ENCODE data around the gene TYW5.

TYW5 gene

GRCh38 chr2:199972088-199972626 is 16.9 kb upstream of the TYW5 start:
- no peak for DNase-seq

GRCh38 chr2:199968126-199968525 is 12.8 kb upstream of the TYW5 start:
- DNase-seq: no peak

DNA sequence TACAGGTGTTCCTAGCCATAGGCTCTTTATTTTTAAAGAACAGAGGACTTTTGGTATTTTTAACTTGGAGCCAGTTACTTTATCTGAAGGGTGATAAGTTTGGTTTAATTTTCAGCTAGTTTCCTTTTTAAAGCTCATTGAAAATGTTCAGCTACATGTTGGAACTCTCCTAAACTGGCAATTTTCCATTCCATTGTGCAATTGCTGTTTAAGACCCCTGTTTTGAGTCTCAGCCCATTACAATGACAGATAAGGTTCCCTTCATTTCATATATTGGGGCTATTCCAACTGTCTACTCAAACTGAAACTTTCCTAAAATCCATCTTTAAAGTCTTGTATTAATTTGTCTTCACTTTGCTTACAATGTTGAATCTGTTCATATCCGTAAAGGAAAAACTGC is 11.7 kb upstream of the TYW5 start:
- DNase-seq: no peak

DNA sequence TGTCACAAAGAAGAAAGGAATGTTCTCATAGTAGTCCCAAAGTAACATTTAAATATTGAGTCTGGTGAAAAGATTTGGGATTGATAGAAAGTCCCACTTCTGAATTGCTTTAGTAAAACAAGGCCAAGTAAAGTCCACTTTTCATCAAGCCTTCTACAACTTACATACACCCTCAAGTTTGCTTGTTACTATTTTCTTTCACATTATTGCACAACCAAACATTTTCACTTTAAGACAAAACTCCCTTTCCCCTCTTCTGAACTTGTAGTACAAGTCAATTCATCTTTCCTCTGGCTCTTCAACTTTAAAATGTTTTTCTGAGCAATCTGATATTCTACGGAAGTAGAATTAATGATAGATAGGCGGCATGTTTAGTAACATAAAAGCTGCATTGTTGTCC is 11.1 kb upstream of the TYW5 start:
- no peak for DNase-seq

DNA sequence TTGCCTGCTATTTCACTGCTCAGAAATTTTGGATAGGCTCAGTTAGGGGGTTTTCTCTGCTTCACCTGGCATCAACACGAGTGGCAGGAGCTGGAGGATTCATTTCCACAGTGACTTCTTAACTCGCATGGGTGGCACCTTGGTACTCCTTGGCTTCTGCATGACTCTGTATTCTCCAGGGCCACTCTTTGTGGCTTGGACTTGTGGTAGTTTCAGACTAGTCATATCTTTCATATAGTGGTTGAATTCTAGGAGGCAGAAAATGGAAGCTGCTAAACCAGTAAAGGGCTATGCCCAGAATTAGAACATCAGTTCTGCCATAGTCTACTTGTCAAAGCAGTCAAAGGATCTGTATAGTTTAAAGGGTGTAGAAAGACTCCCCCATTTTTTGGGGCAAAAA is 6.9 kb upstream of the TYW5 start:
- no peak for DNase-seq

- no peak for DNase-seq
These were observed 2.7 kb upstream of the TYW5 start for GRCh38 chr2:199958014-199958413.

DNA sequence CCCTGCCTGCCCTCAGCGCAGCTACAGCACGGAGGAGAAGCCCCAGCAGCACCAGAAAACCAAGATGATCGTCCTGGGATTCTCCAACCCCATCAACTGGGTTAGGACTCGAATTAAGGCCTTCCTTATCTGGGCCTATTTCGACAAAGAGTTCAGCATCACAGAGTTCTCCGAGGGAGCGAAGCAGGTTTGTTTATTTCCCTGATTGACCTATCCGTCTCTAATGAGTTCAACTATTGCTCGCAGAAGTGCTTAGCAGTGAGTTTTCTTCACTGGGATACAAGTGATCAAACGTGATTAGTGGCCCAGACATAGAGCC is 730 bp upstream of the TYW5 start:
- DNase-seq: no peak

GRCh38 chr2:199955007-199955338 is 318 bp downstream of the TYW5 start:
- DNase-seq: peak; percentile 66

- no peak for DNase-seq
These were observed 4.3 kb downstream of the TYW5 start for GRCh38 chr2:199951023-199951422.

DNA sequence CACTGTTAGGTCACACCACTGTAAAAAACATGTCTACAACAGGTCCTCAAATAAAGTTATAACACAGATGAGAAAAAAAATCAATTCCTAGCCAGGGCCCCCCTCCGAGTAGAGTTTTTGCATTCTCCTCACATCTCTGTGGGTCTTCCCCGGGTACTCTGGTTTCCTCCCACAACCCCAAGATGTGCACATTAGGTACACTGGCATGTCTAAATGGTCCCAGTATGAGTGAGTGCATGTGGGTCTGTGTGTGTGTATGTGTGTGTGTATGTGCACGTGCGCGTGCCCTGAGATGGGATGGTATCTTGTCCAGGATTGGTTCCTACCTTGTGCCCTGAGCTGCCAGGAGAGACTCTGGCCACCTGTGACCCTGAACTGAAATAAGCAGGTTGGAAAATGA is 4.9 kb downstream of the TYW5 start:
- DNase-seq: no peak

GRCh38 chr2:199946836-199947235 is 8.5 kb downstream of the TYW5 start:
- DNase-seq: no peak

DNA sequence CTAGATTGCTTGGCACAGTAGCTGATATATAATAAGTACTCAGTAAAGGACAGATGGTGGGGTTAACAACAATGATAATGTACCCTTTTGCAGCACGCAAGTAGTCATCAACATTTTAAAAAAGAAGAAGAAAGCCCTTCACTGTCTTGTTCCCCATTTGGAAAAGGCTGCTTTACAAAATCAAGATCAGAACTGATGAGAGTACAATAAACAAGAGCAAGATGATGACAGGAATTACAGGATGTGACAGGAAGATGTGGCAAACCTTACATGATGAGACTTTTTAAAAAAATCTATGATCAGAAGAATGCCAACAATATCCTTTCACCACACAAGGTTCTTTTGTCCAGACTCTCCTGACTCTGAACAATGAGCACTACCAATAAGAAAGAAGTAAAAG is 9.1 kb downstream of the TYW5 start:
- no peak for DNase-seq

- DNase-seq: no peak
These were observed 11.9 kb downstream of the TYW5 start for GRCh38 chr2:199943373-199943772.

- DNase-seq: no peak
These were observed 14.9 kb downstream of the TYW5 start for GRCh38 chr2:199940373-199940772.

DNA sequence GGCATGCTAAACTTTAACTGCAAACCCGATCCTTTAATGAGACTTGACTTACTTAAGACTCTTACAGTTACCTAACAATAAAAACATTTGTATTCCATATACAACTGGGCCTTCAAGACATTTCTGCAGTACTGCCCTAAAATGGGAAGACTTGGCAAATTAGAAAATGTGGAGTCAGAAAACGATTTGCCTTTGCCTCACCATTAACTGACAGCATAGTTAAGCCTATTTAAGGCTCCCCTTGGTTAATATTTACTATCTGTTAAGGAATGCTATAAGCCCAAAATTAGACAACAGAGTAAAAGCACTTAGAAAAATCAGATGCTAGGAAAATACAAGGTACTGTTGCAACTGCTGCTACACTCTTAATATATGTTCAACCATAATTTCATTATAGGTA is 18.7 kb downstream of the TYW5 start:
- no peak for DNase-seq

GRCh38 chr2:199933466-199933865 is 21.8 kb downstream of the TYW5 start:
- no peak for DNase-seq

- no peak for DNase-seq
These were observed 22.9 kb downstream of the TYW5 start for GRCh38 chr2:199932312-199932855.

DNA sequence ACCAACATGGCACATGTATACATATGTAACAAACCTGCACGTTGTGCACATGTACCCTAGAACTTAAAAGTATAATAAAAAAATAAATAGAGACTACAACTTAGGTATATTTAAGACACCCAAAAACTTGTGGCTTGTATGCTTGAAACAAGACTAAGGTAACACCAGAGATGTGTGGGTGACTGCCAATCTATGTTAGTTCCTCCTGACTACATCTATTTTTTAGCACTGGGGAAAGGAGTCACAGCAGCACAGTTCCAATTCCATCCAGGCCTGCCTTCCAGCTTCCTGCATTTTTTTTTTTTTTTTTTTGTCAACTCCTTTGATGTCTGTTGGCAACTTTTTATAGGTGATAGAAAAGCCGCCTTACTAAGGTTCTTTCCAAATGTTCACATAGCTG is 26.0 kb downstream of the TYW5 start:
- no peak for DNase-seq

DNA sequence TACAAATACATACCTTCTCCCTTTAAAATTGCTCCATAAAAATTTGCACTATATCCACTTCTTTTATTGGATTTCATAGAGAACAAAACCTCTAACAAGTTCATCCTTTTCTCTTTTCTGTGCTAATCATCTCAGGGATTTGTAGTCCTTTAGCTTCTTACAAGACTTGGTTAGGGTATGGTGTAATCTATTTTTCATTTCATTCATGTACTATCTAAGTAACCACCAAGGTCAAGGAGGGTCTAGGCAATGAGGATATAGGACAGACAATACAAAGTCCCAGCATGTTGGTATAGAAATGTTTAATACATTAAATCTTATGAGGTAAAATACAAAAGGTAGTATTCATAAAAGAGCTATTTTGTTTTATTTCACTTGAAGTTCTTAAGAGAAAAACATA is 26.7 kb downstream of the TYW5 start:
- DNase-seq: no peak

DNA sequence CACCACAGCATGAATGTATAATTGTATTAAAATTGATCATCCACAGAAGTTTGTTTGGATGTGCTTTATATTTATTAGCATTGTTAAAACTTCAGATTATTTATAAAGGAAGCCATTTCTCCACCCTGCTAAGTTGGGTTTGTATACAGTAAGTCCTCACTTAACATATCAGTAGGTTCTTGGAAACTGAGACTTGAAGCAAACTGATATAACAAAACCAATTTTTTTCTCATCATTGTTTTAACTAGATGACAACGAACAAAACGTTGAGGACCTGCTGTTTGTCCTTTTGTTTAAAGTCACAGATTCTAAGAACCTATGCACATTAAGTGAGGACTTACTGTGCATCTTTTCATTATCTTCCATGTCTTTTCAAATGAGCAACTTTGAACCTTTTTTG is 27.1 kb downstream of the TYW5 start:
- no peak for DNase-seq

- no peak for DNase-seq
These were observed 28.5 kb downstream of the TYW5 start for GRCh38 chr2:199926806-199927205.

- no peak for DNase-seq
These were observed 31.4 kb downstream of the TYW5 start for GRCh38 chr2:199923924-199924323.

DNA sequence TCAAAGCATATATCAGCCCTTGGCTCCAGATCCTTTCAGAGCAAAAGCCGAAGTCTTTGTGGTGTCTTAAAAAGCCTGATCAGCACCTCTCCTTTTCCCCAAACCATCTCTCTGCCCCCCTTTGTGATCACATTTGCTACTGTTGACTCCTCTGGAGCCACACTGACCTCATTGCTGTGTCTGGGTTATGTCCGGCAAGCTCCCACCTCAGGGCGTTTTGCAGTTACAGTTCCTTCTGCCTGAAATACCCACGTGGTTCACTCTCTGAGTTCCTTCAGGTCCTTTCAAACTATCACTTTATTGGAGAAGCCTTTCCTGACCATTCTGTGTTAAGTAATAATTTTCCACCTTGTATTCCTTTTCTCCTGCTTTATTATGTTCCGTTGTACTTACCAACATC is 32.4 kb downstream of the TYW5 start:
- DNase-seq: no peak

DNA sequence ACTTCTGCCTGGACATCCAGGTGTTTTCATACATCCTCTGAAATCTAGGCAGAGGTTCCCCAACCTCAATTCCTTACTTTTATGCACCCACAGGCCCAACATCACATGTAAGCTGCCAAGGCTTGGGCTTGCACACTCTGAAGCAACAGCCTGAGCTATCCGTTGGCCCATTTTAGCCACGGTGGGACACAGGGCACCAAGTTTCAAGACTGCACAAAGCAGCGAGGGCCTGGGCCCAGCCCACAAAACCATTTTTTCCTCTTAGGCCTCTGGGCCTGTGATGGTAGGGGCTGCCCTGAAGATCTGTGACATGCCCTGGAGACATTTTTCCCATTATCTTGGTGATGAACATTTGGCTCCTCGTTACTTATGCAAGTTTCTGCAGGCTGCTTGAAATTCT is 38.3 kb downstream of the TYW5 start:
- DNase-seq: no peak

- no peak for DNase-seq
These were observed 40.8 kb downstream of the TYW5 start for GRCh38 chr2:199914372-199914958.
